Body of pancreas (tissue), 4 donors: ENCODE data around the gene KDELR1. TPM values are rescaled to one million over a fixed set of nuclear protein-coding genes. Genes with fewer than 3 reads are reported as not detected.

Source experiments
- ATAC-seq: fragments of 150-250 bp; one replicate; pipeline ENCODE4 v1.9.1; 2016
- DNase-seq, 4 donors: peaks; one replicate each; pipeline ENCODE4 v3.0.0-alpha.2; 2019
- H3K27ac ChIP-seq, 4 donors: fragments of 200-600 bp; sonication (generic); 1 replicate in 3 of 4; 2 replicates in 1 of 4; pipeline versions ENCODE4 v1.5.1 to v1.6.1; 2016 to 2019; ENCODE audit warnings: mild to moderate bottlenecking in 1 of 4, mixed read lengths in 1 of 4, moderate library complexity in 1 of 4
- H3K27me3 ChIP-seq, 2 donors: fragments of 200-600 bp; sonication (generic); one replicate each; pipeline ENCODE4 v1.6.0; 2016; ENCODE audit warnings: mild to moderate bottlenecking in 1 of 2
- H3K36me3 ChIP-seq, 2 donors: fragments of 200-600 bp; sonication (generic); replicated peaks in 1 of 2; 2 replicates each; pipeline ENCODE4 v1.5.1; 2016; ENCODE audit warnings: low read depth in 2 of 2; ENCODE audit not compliant: insufficient read depth in 1 of 2
- H3K4me1 ChIP-seq: fragments of 200-600 bp; sonication (generic); one replicate; pipeline ENCODE4 v1.6.0; 2016
- H3K4me3 ChIP-seq, 2 donors: fragments of 200-600 bp; sonication (generic); 1 replicate in 1 of 2; 2 replicates in 1 of 2; pipeline ENCODE4 v1.5.1; 2016 to 2019
- H3K9me3 ChIP-seq, 3 donors: fragments of 200-600 bp; sonication (generic); 1 replicate in 2 of 3; 2 replicates in 1 of 3; pipeline ENCODE4 v1.5.1; 2016
- CTCF ChIP-seq, 7 experiments: fragments of 450-650 bp in 4 of 7; fragments of 200-600 bp in 3 of 7; sonication (generic) in 3 of 7; IDR thresholded peaks; one replicate each; pipeline ENCODE4 v1.5.1; 2016 to 2019; ENCODE audit warnings: antibody characterized with exemption in 7 of 7
- POLR2A ChIP-seq, 3 donors: fragments of 450-650 bp; IDR thresholded peaks; one replicate each; pipeline ENCODE4 v1.6.1; 2016; ENCODE audit warnings: antibody characterized with exemption in 3 of 3, mild to moderate bottlenecking in 2 of 3
- WGBS, 2 donors: methylation state at CpG; one replicate each; pipeline ENCODE4 v1.1.5; 2017; 5-methylcytosine and 5-hydroxymethylcytosine counted together
- intact Hi-C: fragments of 100-400 bp; cut with DNase I; formaldehyde crosslinking; loops from one replicate; pipeline ENCODE4 v1.15.1; 2023
- total RNA-seq, 2 donors: library from RNA; depleted of rRNA; stranded (reverse); fragments of >200 nt; gene quantifications; one replicate each; pipeline ENCODE4 v1.1.0, GENCODE V29; 2016

The KDELR1 gene
- total RNA-seq, 2 donors from 2014 or later, result 47.5 to 51.4 TPM

- intact Hi-C loops, result no loop called here
Observed at GRCh38 chr19:48364598-48365348, 26.6 kb downstream of the KDELR1 start.

GRCh38 chr19:48363810-48364597, 27.3 kb downstream of the KDELR1 start, which contains the start of the genes SYNGR4 and TMEM143:
Gene SYNGR4, plus strand, starts transcription at chr19:48364367. Its CDS starts 1,476 bp downstream, at chr19:48365843.
Gene TMEM143, minus strand, starts transcription at chr19:48363940. Its CDS starts 20 bp downstream, at chr19:48363920.
- WGBS, 2 donors, result 0 to 4% methylated on average over 11 to 59 of the region's 59 CpGs
- peak; percentile 89 for ATAC-seq
- TF ChIP-seq POLR2A (IDR thresholded peaks at IDR 0.05), result peak in 2 of 3 donors; percentile 66 to 72
- TF ChIP-seq CTCF (IDR thresholded peaks at IDR 0.05), result no peak

More at GRCh38 chr19:48364598-48365348, 26.6 kb downstream of the KDELR1 start:
- Histone ChIP-seq H3K9me3 (no peaks in the 10 kb centered on the region), H3K4me3 (no peak overlapping the region), H3K36me3 (no peaks in the 10 kb centered on the region), H3K4me1 (peaks cover 29% of the 10 kb centered on the region), H3K27ac (peak overlapping the region; percentile 87 to 97 (median 92)), H3K27me3 (no peaks in the 10 kb centered on the region)
- ATAC-seq (no peak), DNase-seq (no peak)
- WGBS, 2 donors, result 56 to 89% methylated on average over 6 to 9 of the region's 10 CpGs
- TF ChIP-seq CTCF (IDR thresholded peaks at IDR 0.05) (no peak), POLR2A (IDR thresholded peaks at IDR 0.05) (no peak)

GRCh38 chr19:48363500-48363809, 27.9 kb downstream of the KDELR1 start:
- ATAC-seq (peak; percentile 6), DNase-seq (no peak)
- H3K9me3 ChIP-seq, result no peaks in the 10 kb centered on the region
- H3K27me3 ChIP-seq, result no peaks in the 10 kb centered on the region
- 0 to 4% methylated on average over 3 to 10 of the region's 10 CpGs for WGBS, 2 donors
- no peak overlapping the region for H3K4me3 ChIP-seq
- H3K27ac ChIP-seq, result peak overlapping the region; percentile 87 to 97 (median 92)
- intact Hi-C loops, result no loop called here
- TF ChIP-seq POLR2A (IDR thresholded peaks at IDR 0.05), result no peak
- TF ChIP-seq CTCF (IDR thresholded peaks at IDR 0.05), result no peak
- peaks cover 21% of the 10 kb centered on the region for H3K4me1 ChIP-seq
- no peaks in the 10 kb centered on the region for H3K36me3 ChIP-seq

More at GRCh38 chr19:48363810-48364597, 27.3 kb downstream of the KDELR1 start, which contains the start of the genes SYNGR4 and TMEM143:
- H3K27me3 ChIP-seq, result no peaks in the 10 kb centered on the region
- peak within 1 kb of the TSS; percentile 87 to 97 (median 92) for H3K27ac ChIP-seq
- peak; percentile 98 to 100 (median 100) for DNase-seq
- intact Hi-C loops, result no loop called here
- H3K4me1 ChIP-seq, result peaks cover 25% of the 10 kb centered on the region
- H3K4me3 ChIP-seq, result no peak within 1 kb of the TSS
- H3K36me3 ChIP-seq, result no peaks in the 10 kb centered on the region
- no peaks in the 10 kb centered on the region for H3K9me3 ChIP-seq

GRCh38 chr19:48362716-48363499, 28.4 kb downstream of the KDELR1 start:
- Histone ChIP-seq H3K4me1 (peaks cover 17% of the 10 kb centered on the region), H3K36me3 (no peaks in the 10 kb centered on the region), H3K4me3 (no peak overlapping the region), H3K9me3 (no peaks in the 10 kb centered on the region), H3K27ac (peak overlapping the region; percentile 87 to 97 (median 92)), H3K27me3 (no peaks in the 10 kb centered on the region)
- peak; percentile 95 to 98 (median 98) for DNase-seq
- intact Hi-C loops, result no loop called here
- WGBS, 2 donors, result 3 to 8% methylated on average over 10 to 23 of the region's 26 CpGs
- TF ChIP-seq POLR2A (IDR thresholded peaks at IDR 0.05), result peak in 2 of 3 donors; percentile 61 to 63
- TF ChIP-seq CTCF (IDR thresholded peaks at IDR 0.05), result peak in 3 of 7 experiments; percentile 27 to 42 (median 36)
- ATAC-seq, result peak; percentile 79
